ENCODE measurements around the gene SLC6A1.

SLC6A1 gene

GRCh38 chr3:10992017-10992942 is at the start of gene SLC6A1:
SLC6A1 (plus strand) TSS chr3:10992748; CDS start chr3:11017212, 24,464 bp downstream.
- in situ Hi-C loops (cut with MboI; ENCODE audit: low sequenced_read_pairs), result no loop called here

GRCh38 chr3:10944866-10945265 is 47.7 kb upstream of the SLC6A1 start:
- in situ Hi-C loops (cut with MboI; ENCODE audit: low sequenced_read_pairs), result no loop called here

- in situ Hi-C loops (cut with MboI; ENCODE audit: low sequenced_read_pairs), result no loop called here
These were observed 46.8 kb upstream of the SLC6A1 start for GRCh38 chr3:10945683-10946287.

- in situ Hi-C loops (cut with MboI; ENCODE audit: low sequenced_read_pairs), result no loop called here
These were observed 46.0 kb upstream of the SLC6A1 start for GRCh38 chr3:10946526-10946925.

- in situ Hi-C loops (cut with MboI; ENCODE audit: low sequenced_read_pairs), result no loop called here
These were observed 44.2 kb upstream of the SLC6A1 start for GRCh38 chr3:10948326-10948725.

- in situ Hi-C loops (cut with MboI; ENCODE audit: low sequenced_read_pairs), result no loop called here
These were observed 43.4 kb upstream of the SLC6A1 start for GRCh38 chr3:10949197-10949596.

GRCh38 chr3:10950476-10951294 is 41.9 kb upstream of the SLC6A1 start:
- in situ Hi-C loops (cut with MboI; ENCODE audit: low sequenced_read_pairs), result loop anchor here (25.0 kb wide), 1 partner anchor 712 kb away; no protein-coding TSS in a partner anchor

GRCh38 chr3:10951295-10951926 is 41.1 kb upstream of the SLC6A1 start:
- in situ Hi-C loops (cut with MboI; ENCODE audit: low sequenced_read_pairs), result loop anchor here (25.0 kb wide), 1 partner anchor 711 kb away; no protein-coding TSS in a partner anchor

GRCh38 chr3:10952525-10952924 is 40.0 kb upstream of the SLC6A1 start:
- in situ Hi-C loops (cut with MboI; ENCODE audit: low sequenced_read_pairs), result loop anchor here (25.0 kb wide), 1 partner anchor 710 kb away; no protein-coding TSS in a partner anchor

- in situ Hi-C loops (cut with MboI; ENCODE audit: low sequenced_read_pairs), result loop anchor here (25.0 kb wide), 1 partner anchor 708 kb away; no protein-coding TSS in a partner anchor
These were observed 37.8 kb upstream of the SLC6A1 start for GRCh38 chr3:10954740-10955139.

- in situ Hi-C loops (cut with MboI; ENCODE audit: low sequenced_read_pairs), result loop anchor here (25.0 kb wide), 1 partner anchor 706 kb away; no protein-coding TSS in a partner anchor
These were observed 36.7 kb upstream of the SLC6A1 start for GRCh38 chr3:10955711-10956453.

GRCh38 chr3:10956531-10956930 is 36.0 kb upstream of the SLC6A1 start:
- in situ Hi-C loops (cut with MboI; ENCODE audit: low sequenced_read_pairs), result loop anchor here (25.0 kb wide), 1 partner anchor 706 kb away; no protein-coding TSS in a partner anchor

- in situ Hi-C loops (cut with MboI; ENCODE audit: low sequenced_read_pairs), result loop anchor here (25.0 kb wide), 1 partner anchor 705 kb away; no protein-coding TSS in a partner anchor
These were observed 35.6 kb upstream of the SLC6A1 start for GRCh38 chr3:10956986-10957385.

- in situ Hi-C loops (cut with MboI; ENCODE audit: low sequenced_read_pairs), result loop anchor here (25.0 kb wide), 1 partner anchor 704 kb away; no protein-coding TSS in a partner anchor
These were observed 34.4 kb upstream of the SLC6A1 start for GRCh38 chr3:10957976-10958749.

GRCh38 chr3:10960255-10960654 is 32.3 kb upstream of the SLC6A1 start:
- in situ Hi-C loops (cut with MboI; ENCODE audit: low sequenced_read_pairs), result loop anchor here (25.0 kb wide), 1 partner anchor 702 kb away; no protein-coding TSS in a partner anchor

- in situ Hi-C loops (cut with MboI; ENCODE audit: low sequenced_read_pairs), result loop anchor here (25.0 kb wide), 1 partner anchor 700 kb away; no protein-coding TSS in a partner anchor
These were observed 30.6 kb upstream of the SLC6A1 start for GRCh38 chr3:10961921-10962320.

- in situ Hi-C loops (cut with MboI; ENCODE audit: low sequenced_read_pairs), result loop anchor here (25.0 kb wide), 1 partner anchor 700 kb away; no protein-coding TSS in a partner anchor
These were observed 30.0 kb upstream of the SLC6A1 start for GRCh38 chr3:10962481-10963036.

GRCh38 chr3:10964537-10965167 is 27.9 kb upstream of the SLC6A1 start:
- in situ Hi-C loops (cut with MboI; ENCODE audit: low sequenced_read_pairs), result loop anchor here (25.0 kb wide), 1 partner anchor 698 kb away; no protein-coding TSS in a partner anchor
